NCI-H2196 (cell line): ENCODE measurements around the gene OSBPL6.
"Not testable (repeated sequence)": the region's sequence is repeated elsewhere in the genome, so short reads cannot be mapped to it uniquely, and the experiment has no call there.

ENCODE experiments used
- DNase-seq: peaks from one replicate; lab custom pipeline; 2025; ENCODE audit not compliant: unreplicated experiment; lab: John Stamatoyannopoulos, UW

OSBPL6 gene

DNA sequence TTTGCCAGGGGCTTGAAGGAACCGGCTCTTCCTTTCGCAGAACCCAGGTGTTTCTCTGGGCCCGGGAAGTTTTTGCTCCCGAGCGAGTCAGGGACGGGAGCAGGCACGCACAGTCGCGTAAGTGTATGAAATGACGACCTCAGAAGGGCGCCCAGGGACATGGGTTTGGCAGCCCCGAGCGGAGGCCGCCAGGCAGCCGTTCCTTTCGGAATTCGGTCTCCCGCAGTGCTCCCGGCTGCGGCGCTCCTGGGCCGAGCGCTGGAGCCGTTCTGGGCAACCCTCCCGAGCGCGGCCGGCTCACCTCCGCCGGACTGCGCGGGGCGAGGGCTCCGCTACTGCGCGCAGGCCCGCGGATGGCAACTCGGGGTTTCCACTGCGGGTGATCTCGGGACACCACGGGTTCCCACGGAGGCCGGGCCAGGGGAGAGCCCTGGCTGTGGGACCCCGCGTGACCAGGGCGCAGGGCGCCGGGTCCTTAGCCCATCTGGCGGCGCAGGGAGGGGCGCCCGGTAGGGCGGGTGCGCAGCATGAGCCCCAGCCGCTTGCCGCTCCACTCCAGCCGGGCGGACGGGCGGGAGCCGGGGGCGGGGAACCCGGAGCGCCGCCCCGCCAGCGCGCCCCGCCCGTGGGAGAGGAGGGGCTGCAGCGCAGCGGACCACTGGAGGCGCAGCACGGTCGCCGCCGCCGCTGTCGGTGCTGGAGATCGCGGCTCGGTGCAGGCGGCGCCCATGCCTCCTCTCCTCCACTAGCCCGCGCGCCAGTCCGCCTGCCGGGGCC lies at the start of gene OSBPL6:
OSBPL6 (plus strand) TSS at position 690 of the 777 bp plus-strand sequence. CDS start 111,673 bp downstream, outside the sequence.
- DNase-seq = peak; percentile 69

- no peak for DNase-seq
These were observed 42.3 kb upstream of the OSBPL6 start for GRCh38 chr2:178152033-178152432.

GRCh38 chr2:178152542-178152941 lies 41.8 kb upstream of the OSBPL6 start:
- no peak for DNase-seq

- no peak for DNase-seq
These were observed 41.3 kb upstream of the OSBPL6 start for GRCh38 chr2:178152977-178153376.

GRCh38 chr2:178153878-178154277 lies 40.4 kb upstream of the OSBPL6 start:
- not testable (repeated sequence) for DNase-seq

- DNase-seq = no peak
These were observed 38.8 kb upstream of the OSBPL6 start for GRCh38 chr2:178155524-178155923.

DNA sequence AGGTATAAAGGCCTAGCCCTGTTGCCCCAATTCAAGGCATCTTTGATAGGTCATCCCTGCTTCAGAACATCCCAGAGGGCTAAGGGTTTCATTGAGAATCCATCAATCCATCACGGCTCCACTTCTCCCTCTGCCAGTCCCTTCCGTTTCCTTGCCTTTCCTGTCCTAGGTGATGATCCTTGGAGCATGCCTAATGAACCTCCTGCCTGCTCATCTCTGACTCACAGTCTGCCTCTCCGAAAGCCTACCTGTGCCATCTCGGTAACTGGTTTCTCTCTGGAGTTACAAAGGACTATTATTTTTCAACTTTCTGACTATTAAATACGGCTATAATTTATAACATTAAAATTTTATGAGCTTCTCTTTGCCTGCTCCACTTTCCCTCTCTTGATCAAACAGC lies 36.7 kb upstream of the OSBPL6 start:
- no peak for DNase-seq

DNA sequence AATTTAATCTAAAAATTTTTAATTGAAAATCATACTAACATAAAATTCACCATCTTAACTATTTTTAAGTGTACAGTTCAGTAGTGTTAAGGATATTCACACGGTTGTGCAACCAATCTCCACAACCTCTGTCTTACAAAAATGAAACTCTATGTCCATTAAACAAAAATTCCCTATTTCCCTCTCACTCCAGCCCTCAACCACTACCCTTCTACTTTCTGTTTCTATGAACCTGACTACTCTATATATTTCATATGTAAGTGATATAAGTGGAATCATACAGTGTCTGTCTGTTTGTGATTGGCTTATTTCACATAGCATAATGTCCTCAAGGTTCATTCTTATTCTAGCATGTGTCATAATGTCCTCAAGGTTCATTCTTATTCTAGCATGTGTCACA lies 34.3 kb upstream of the OSBPL6 start:
- DNase-seq = no peak

DNA sequence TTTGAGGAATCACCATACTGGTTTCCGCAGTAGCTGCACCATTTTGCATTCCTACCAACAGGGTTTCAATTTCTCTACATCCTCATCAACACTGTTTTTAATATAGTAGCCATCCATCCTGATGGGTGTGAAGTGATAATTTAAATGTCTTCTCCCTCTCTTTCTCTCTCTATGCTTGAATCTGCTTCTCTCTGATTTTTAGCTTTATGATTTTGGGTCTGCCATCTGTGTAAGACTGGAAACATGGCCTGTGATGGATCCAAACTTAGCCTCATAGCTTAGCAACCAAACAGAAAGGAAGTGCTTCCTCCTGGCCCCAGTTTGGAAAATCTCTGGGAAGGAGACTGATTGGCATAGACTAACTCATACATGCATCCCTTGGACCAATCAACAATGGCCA lies 33.7 kb upstream of the OSBPL6 start:
- no peak for DNase-seq

- no peak for DNase-seq
These were observed 30.9 kb upstream of the OSBPL6 start for GRCh38 chr2:178163395-178163794.

GRCh38 chr2:178163911-178164310 lies 30.4 kb upstream of the OSBPL6 start:
- DNase-seq = no peak

GRCh38 chr2:178173657-178174056 lies 20.7 kb upstream of the OSBPL6 start:
- DNase-seq = no peak

- no peak for DNase-seq
These were observed 17.1 kb upstream of the OSBPL6 start for GRCh38 chr2:178177066-178177679.

DNA sequence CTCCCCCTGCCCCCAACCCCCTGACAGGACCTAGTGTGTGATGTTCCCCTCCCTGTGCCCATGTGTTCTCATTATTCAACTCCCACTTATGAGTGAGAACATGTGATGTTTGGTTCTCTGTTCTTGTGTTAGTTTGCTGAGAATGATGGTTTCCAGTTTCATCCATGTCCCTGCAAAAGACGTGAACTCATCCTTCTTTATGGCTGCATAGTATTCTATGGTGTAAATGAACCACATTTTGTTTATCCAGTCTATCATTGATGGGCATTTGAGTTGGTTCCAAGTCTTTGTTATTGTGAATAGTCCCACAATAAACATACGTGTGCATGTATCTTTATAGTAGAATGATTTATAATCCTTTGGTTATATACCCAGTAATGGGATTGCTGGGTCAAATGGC lies 13.7 kb upstream of the OSBPL6 start:
- not testable (repeated sequence) for DNase-seq

DNA sequence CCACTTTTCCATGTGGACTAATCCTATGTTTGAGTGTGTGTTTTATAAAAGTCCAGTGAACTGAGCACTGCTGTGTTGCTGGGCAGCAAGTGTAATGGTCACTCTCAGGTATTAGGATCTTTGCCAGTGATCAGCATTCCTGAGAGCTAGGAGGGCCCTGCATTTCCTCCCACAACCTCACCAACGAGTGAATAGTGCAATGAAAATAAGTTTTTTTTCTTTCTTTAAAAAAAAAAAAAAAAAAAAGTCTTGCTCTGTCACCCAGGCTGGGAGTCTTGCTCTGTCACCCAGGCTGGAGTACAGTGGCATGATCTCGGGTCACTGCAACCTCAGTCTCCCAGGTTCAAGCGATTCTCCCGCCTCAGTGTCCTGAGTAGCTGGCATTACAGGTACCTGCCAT lies 6.5 kb upstream of the OSBPL6 start:
- DNase-seq = no peak

- no peak for DNase-seq
These were observed 5.8 kb upstream of the OSBPL6 start for GRCh38 chr2:178188466-178188865.

DNA sequence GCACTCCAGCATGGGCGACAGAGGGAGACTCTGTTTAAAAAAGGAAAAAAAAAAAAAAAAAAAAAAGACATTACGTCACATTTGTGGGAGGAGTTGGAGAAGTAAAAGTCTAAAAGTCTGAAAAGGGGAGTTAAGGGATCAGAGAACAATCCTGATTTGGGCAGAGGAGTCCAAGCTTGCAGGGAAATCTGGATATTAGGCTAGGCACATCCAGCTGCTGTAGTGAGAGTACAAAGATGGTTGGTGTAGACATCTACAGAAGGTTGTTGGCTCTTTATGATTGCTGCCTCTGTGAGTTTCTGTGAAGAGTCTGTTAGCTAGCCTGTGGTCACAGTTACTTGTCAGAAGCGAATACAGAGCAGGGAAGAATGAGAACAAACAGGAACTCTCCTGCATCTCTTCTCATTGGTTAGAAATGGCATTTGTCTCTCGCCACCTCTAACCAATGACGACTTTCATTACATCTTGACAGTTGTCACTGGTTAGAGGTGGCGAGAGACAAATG lies 3.3 kb upstream of the OSBPL6 start:
- no peak for DNase-seq

GRCh38 chr2:178191511-178191910 lies 2.8 kb upstream of the OSBPL6 start:
- DNase-seq = no peak

GRCh38 chr2:178193496-178193822 lies 853 bp upstream of the OSBPL6 start:
- DNase-seq = no peak

- peak; percentile 36 for DNase-seq
These were observed 483 bp downstream of the OSBPL6 start for GRCh38 chr2:178194600-178195389.

DNA sequence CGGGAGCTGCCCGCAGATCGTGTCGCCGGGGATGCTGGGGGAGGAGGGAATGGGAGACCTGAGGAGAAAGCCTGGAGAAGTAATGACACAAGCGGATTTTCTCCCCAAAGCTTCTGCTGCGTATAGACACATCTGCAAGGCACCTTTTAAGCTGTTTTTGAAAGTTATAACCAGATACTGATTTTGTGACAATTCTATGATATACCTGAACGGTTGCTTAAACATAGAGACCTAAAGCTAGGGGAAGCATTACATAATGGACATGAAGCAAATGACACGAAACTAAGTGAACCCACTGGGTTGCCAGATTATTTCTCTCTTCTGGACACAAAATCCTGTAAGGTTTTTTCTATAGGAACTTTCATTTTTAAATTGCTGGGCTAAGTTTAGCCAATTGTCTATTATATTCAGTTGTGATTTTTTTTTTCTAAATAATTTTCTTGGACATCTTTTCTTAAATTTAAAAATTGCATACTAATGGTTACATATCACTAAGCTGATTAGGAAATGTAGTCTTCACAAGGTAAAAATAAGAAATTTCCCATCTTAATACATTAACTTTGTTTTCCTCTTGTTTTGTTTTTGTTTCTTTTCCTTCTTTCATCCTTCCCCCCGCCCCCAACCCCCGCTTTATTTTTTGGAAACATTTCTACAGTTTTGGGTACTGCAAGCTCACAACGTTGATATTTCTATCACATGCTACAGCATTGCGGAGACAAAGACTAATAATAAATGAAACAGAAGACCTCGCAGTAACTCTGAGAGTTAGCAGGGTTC lies 1.3 kb downstream of the OSBPL6 start:
- DNase-seq = no peak
